Left cardiac atrium (tissue), 4 donors: ENCODE results near the gene CBX3. TPM values are rescaled to one million over a fixed set of nuclear protein-coding genes. Genes with fewer than 3 reads are reported as not detected.
"Not testable (repeated sequence)": the region's sequence is repeated elsewhere in the genome, so short reads cannot be mapped to it uniquely, and the experiment has no call there.

Experiments used
- ATAC-seq, 2 donors: fragments of 200-7000 bp; cut with Tn5 transposase; one replicate each; pipeline ENCODE4 v1.9.1; 2020; ENCODE audit warnings: mild to moderate bottlenecking in 2 of 2, moderate library complexity in 2 of 2
- DNase-seq: peaks from one replicate; pipeline ENCODE4 v3.0.0-alpha.2; 2020
- intact Hi-C, 2 donors: fragments of 100-400 bp; cut with DNase I; formaldehyde crosslinking; loops; one replicate each; pipeline versions ENCODE4 v1.14.1 to v1.15.1; 2022 to 2023
- long read RNA-seq: library from polyadenylated mRNA; unstranded; transcript quantifications from one replicate; pipeline ENCODE4 v2.0.0, GENCODE V29; 2021
- total RNA-seq, 2 donors: library from RNA; stranded (reverse); fragmentation: NEBNext Ultra II Directional; extraction: Animal tissue kit (Norgen Biotek cat#: 25700); gene quantifications; one replicate each; pipeline ENCODE4 v1.2.1, GENCODE V29; 2021
- donor health status: DM: no; HTN: yes; CAD: no.
- donor health status: DM: no; HTN: yes; CAD: no; lungs with severe emphysema.
- donor health status: DM: yes; HTN: yes; CAD: no.
- donor health status: Dilated cardiomyopathy.

Gene CBX3
- 10 to 100 TPM; 61.9 to 82.7 TPM for total RNA-seq
- long read RNA-seq, transcript CBX3-202 (6 exons, 1,857 nt) = major isoform, 105 of 116 reads
- long read RNA-seq, partial matches to known transcripts = 4 of 116 reads
- long read RNA-seq, other reads (novel, unspliced or antisense) = 1 of 116 reads

DNA sequence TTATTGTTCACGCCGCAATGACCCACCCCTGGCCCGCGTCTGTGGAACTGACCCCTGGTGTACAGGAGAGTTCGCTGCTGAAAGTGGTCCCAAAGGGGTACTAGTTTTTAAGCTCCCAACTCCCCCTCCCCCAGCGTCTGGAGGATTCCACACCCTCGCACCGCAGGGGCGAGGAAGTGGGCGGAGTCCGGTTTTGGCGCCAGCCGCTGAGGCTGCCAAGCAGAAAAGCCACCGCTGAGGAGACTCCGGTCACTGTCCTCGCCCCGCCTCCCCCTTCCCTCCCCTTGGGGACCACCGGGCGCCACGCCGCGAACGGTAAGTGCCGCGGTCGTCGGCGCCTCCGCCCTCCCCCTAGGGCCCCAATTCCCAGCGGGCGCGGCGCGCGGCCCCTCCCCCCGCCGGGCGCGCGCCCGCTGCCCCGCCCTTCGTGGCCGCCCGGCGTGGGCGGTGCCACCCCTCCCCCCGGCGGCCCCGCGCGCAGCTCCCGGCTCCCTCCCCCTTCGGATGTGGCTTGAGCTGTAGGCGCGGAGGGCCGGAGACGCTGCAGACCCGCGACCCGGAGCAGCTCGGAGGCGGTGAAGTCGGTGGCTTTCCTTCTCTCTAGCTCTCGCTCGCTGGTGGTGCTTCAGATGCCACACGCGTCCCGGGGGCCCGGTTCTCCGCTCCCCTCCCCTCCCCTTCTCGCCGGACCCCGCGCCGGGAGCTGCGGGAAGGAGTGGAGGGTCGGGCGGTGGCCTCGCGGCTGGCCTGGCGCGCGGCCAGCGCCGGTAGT, at the start of gene CBX3:
CBX3 (plus strand) TSS at position 499 of the 772 bp plus-strand sequence. CDS start 1,254 bp downstream, outside the sequence.
- peak; percentile 91 for DNase-seq

GRCh38 chr7:26151953-26152781, 49.4 kb upstream of the CBX3 start, which contains the start of gene NFE2L3:
TSS of gene NFE2L3 (plus strand) at chr7:26152198. CDS start at chr7:26152499, 301 bp downstream.
- peak; percentile 83 to 89 for ATAC-seq
- intact Hi-C loops = no loop called here
- peak; percentile 80 for DNase-seq

More for the DNA sequence above, at the start of gene CBX3:
- ATAC-seq = peak; percentile 68 to 79
- intact Hi-C loops = loop anchor here in 1 of 2 donors (10.0 kb wide), 1 partner anchor 107 kb away; no protein-coding TSS in a partner anchor

GRCh38 chr7:26152782-26153240, 48.7 kb upstream of the CBX3 start:
- DNase-seq, intact Hi-C loops: not testable (repeated sequence)
- ATAC-seq = peak; percentile 15 to 28

DNA sequence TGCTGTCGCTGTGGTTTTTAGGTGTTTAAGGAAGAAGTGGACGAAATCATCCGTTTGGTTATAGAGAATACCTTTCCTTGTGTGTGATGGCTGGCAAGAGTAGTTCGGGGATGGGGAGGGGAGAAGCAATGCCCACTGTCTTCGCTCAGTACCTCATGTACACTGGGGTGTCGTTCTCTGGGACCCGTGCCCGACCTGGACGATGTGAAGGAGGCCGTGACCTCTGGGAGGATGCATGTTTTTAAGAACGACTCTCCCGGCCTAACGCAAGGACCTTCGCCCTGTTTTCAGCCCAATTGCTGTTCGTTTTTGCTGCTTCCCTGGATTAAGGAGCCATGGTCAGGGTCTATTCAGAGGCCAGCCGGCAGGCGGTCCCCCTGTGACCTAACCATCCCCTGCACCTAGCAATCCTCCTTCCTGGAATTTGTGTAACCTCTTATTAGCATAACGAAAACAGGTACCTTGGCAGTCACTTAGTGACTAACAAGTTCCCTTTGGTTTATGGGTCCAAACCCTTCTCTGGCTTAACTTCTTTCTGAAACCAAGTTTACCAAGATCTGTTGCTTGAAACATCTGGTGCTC, 48.2 kb upstream of the CBX3 start:
- no peak for ATAC-seq
- DNase-seq = no peak
- intact Hi-C loops = no loop called here

DNA sequence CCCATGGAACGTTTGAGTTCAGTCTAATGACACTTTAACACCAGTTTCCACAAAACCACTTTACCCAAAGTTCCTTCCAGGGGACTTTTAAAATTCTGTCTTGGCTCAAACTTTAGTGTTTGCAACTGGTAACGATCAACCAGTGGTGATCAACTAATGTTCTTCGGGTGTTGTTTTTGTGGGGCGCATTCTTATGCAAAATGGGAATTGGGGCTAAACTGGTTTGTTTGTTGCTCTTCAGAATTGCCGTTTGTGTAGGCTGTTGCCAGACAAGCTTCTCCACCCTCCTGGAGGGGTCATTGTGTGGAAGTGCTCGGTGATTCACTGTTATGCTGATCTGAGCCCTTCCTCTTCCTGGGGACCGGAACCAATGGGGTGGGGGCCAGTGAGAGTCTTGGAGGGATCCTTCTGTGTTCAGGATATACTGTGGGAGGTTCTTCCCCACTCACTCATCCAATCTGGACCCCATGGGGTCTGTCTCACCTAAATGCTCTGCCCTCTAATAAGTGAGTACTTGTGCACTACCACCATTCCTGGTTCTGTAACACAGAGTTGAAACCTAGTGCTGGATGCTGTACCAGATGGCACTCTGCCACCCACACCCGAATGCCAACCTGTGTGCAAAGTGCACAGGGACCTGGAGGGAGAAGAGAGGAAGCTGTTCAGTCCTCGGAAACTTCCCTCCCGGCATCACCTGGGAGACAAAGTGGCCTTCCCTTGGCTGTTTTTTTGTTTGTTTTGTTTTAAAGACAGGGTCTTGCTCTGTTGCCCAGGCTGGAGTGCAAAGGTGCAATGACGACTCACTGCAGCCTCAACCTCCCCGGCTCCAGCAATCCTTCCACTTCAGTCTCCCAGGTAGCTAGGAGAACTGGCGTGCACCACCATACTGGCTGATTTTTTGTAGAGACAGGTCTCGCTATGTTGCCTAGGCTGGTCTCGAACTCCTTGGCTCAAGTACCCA, 47.4 kb upstream of the CBX3 start:
- DNase-seq (no peak), ATAC-seq (peak; percentile 21 to 26)
- intact Hi-C loops = no loop called here

GRCh38 chr7:26155531-26156375, 45.8 kb upstream of the CBX3 start:
- intact Hi-C loops = no loop called here
- no peak for DNase-seq
- ATAC-seq = peak in 1 of 2 donors; percentile 8

GRCh38 chr7:26156451-26157420, 44.8 kb upstream of the CBX3 start:
- no peak for DNase-seq
- ATAC-seq = peak in 1 of 2 donors; percentile 33
- intact Hi-C loops = no loop called here

- DNase-seq (no peak), ATAC-seq (no peak)
- intact Hi-C loops = no loop called here
Observed at GRCh38 chr7:26157520-26158105, 43.9 kb upstream of the CBX3 start.

DNA sequence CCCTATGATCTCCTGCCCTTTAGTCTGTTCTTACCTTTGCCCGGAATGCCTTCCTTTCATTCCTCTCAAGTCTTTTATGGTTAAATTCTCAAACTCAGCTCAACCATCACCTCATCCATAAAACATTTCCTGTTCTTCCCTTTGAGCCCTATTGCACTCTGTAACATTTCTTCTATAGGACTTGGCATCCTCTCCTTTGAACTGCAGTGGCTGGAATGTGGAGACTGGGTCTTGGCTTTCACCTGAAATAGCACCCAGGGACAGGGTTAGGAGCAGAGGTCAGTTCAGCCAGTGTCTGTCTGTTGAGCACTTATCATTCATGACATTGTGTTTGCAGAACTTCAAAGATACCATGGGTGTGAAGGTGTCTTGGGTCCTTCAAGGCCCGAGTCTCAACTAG, 42.3 kb upstream of the CBX3 start:
- DNase-seq (no peak), ATAC-seq (no peak)
- intact Hi-C loops = no loop called here

DNA sequence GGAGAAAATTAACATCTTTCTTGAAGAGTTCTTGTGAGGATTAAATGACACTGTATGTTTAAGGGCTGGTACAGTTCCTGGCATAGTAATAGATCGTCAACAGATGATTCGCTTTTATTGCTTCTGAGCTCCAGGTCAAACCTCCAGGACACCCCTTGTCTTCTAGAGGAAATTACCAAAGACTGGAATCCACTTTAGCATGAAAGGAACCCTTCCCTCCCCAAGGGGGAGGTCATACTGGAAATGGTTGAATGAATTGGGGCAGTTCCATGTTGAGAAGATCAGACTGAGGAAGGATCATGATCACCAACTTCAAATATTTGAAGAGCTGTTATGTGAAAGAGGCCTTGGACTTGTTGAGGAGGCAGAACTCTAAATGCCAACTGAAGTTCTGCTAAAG, 40.6 kb upstream of the CBX3 start:
- DNase-seq = no peak
- no peak for ATAC-seq
- intact Hi-C loops = no loop called here

DNA sequence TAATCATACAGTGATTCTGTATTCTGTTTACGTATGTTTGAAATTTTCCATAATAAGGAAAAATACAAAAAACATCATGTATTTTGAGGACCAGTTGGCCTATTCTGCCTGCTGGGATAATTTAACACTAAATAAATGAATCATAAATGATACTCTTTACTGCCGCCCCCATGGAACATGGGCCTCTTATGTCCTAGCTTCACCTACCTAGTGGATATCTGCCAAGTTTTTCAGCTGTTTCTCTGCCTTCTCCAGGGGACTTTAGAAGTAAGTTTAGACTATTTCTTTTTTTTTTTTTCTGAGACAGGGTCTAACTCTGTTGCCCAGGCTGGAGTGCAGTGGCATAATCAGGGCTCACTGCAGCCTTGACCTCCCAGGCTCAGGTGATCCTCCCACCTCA, 39.1 kb upstream of the CBX3 start:
- ATAC-seq (no peak), DNase-seq (no peak)
- intact Hi-C loops = no loop called here

DNA sequence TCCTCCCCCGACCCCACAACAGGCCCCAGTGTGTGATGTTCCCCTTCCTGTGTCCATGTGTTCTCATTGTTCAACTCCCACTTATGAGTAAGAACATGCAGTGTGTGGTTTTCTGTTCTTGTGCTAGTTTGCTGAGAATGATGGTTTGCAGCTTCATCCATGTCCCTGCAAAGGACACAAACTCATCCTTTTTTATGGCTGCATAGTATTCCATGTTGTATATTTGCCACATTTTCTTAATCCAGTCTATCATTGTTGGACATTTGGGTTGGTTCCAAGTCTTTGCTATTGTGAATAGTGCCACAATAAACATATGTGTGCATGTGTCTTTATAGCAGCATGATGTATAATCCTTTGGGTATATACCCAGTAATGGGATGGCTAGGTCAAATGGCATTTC, 37.7 kb upstream of the CBX3 start:
- intact Hi-C loops, DNase-seq, ATAC-seq: not testable (repeated sequence)

DNA sequence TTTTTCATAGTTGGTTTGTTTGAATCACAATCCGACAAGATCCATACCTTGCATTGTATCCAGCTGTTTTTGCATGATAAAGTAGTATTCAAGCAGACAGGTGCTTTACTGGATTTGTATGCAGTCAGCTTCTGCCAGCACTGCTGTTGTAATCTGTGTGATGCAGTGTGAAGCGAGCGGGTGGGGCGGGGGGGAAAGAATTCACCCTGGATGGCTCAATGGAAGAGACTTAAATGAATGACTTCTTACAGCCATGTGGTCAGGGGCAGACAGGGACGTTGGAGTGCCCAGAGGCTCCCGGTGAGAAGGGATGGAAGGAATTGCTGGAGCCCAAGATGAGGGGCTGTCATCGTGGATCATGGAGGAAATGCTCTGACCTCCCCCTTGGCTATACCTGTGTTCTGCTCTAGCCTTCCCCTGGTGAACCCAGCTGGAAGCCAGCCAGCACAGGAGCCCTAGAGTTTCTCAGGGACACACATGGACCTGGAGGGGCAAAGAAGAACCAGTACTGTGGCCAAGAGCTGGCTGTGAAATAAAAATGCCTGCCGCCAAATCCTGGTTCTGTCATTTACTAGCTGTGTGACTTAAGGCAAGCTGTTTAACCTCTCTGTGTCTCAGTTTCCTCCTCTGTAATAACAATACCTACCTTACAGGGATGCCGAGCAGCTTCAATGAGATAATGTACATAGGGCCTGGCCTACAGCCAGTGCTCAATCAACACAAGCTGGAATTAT, 35.4 kb upstream of the CBX3 start:
- ATAC-seq (peak in 1 of 2 donors; percentile 15), DNase-seq (no peak)
- intact Hi-C loops = no loop called here

- ATAC-seq (no peak), DNase-seq (no peak)
- intact Hi-C loops = no loop called here
Observed at GRCh38 chr7:26166684-26167266, 34.8 kb upstream of the CBX3 start.
